Tibial nerve (tissue), 4 donors: ENCODE results near the gene FAM13B.

Experiments used
- EP300 ChIP-seq, 2 donors: sonication (generic); formaldehyde crosslinking; IDR thresholded peaks; one replicate each; pipeline ENCODE4 v1.6.1; 2017; ENCODE audit warnings: antibody characterized with exemption in 2 of 2, mild to moderate bottlenecking in 1 of 2
- POLR2A ChIP-seq, 2 donors: fragments of 450-650 bp; IDR thresholded peaks; one replicate each; pipeline ENCODE4 v1.6.1; 2017; ENCODE audit warnings: antibody characterized with exemption in 2 of 2, mild to moderate bottlenecking in 2 of 2, moderate library complexity in 2 of 2
- TF ChIP-seq, protein P1 (sequence below), 5 experiments: fragments of 200-600 bp in 3 of 5; fragments of 450-650 bp in 2 of 5; sonication (generic) in 3 of 5; IDR thresholded peaks; one replicate each; pipeline ENCODE4 v1.5.1; 2016 to 2019; ENCODE audit warnings: antibody characterized with exemption in 5 of 5, mild to moderate bottlenecking in 3 of 5, moderate library complexity in 2 of 5

DNA sequence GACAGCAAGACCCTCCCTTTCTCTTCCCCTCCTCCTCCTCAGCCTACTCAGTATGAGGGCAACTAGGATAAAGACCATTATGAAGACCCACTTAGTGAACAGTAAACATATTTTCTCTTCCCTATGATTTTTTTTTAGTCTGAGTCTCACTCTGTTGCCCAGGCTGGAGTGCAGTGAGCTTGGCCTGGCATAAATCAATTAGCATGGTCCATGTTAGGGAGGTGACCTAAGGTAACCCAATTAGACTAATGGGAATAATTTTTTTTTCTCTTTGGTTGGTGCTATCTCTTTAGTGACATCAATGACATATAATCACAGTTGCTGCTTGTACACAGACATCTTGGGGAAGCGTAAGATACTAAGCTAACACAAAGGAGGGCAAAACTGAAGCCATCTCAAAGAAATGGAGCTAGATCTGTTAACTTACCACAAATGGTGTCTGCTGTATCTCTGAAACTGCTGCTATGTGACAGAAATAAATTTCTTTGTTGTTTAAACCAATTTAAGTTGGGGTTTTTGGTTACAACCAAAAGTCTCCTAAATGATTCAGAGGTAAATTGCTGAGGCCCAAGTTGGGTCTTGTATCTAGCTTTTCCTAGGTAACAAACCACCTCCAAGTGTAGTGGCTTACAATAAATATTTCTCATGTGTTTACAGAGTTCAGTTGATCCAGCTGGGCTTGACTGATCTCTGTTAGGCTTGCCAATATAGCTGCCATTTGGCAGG lies 130.3 kb downstream of the FAM13B start:
- TF ChIP-seq, protein P1, sequence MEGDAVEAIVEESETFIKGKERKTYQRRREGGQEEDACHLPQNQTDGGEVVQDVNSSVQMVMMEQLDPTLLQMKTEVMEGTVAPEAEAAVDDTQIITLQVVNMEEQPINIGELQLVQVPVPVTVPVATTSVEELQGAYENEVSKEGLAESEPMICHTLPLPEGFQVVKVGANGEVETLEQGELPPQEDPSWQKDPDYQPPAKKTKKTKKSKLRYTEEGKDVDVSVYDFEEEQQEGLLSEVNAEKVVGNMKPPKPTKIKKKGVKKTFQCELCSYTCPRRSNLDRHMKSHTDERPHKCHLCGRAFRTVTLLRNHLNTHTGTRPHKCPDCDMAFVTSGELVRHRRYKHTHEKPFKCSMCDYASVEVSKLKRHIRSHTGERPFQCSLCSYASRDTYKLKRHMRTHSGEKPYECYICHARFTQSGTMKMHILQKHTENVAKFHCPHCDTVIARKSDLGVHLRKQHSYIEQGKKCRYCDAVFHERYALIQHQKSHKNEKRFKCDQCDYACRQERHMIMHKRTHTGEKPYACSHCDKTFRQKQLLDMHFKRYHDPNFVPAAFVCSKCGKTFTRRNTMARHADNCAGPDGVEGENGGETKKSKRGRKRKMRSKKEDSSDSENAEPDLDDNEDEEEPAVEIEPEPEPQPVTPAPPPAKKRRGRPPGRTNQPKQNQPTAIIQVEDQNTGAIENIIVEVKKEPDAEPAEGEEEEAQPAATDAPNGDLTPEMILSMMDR (IDR thresholded peaks at IDR 0.05): no peak
- TF ChIP-seq EP300 (IDR thresholded peaks at IDR 0.05) (no peak), POLR2A (IDR thresholded peaks at IDR 0.05) (no peak)
